GM12878 (cell line): ENCODE results near the gene MARCHF9. TPM values are rescaled to one million over a fixed set of nuclear protein-coding genes. Genes with fewer than 3 reads are reported as not detected.

Source experiments
- ATAC-seq: fragments of 200-7000 bp; cut with Tn5 transposase; 3 replicates; pipeline ENCODE4 v1.9.1; 2020; ENCODE audit warnings: mild to moderate bottlenecking, moderate library complexity
- BruUV-seq: library from RNA; stranded (reverse); fragments of 400-500 nt; replicated peaks from 2 replicates; lab custom pipeline; 2021; lab: Mats Ljungman, UMichigan
- CTCF ChIA-PET: fragments of 300-600 bp; sonication (Branson Sonifier 250); formaldehyde crosslinking; extraction: SDS; loops from one replicate; lab custom pipeline; 2021; ENCODE audit warnings: inconsistent platforms; lab: Yijun Ruan, JAX
- POLR2A ChIA-PET: fragments of 350-600 bp; formaldehyde crosslinking; extraction: SDS; loops from one replicate; lab custom pipeline; 2021; ENCODE audit warnings: inconsistent platforms; lab: Charles Lee
- RAD21 ChIA-PET: fragments of 300-600 bp; sonication (Branson Sonifier 250); formaldehyde crosslinking; loops from one replicate; lab custom pipeline; 2023; ENCODE audit warnings: antibody characterized with exemption; ENCODE audit not compliant: unreplicated experiment; lab: Charles Lee
- SMC1A ChIA-PET: fragments of 300-600 bp; sonication (Branson Sonifier 250); formaldehyde crosslinking; loops from one replicate; lab custom pipeline; 2023; ENCODE audit not compliant: unreplicated experiment, uncharacterized antibody; lab: Charles Lee
- DNase-seq: peaks from one replicate; pipeline ENCODE4 v3.0.0-alpha.2; 2011; ENCODE audit warnings: low read depth, low spot score
- FAIRE-seq: peaks from 3 replicates; lab custom pipeline; 2011; peaks lifted over from hg19 to GRCh38; lab: Jason Lieb, UNC
- H2AFZ ChIP-seq: 2 replicates; pipeline ENCODE4 v1.6.0; 2011; ENCODE audit warnings: low read depth, low read length, control low read depth; ENCODE audit not compliant: control insufficient read depth
- H3K27ac ChIP-seq: 2 replicates; pipeline ENCODE4 v1.5.1; 2011; ENCODE audit warnings: control low read depth; ENCODE audit not compliant: control insufficient read depth, insufficient read depth
- H3K27me3 ChIP-seq, 2 experiments: replicated peaks in 1 of 2; 2 replicates each; pipeline versions ENCODE4 v1.6.0 to v1.6.1; 2011; ENCODE audit warnings: low read length in 1 of 2; ENCODE audit not compliant: control insufficient read depth in 2 of 2, insufficient read depth in 2 of 2
- H3K36me3 ChIP-seq, 2 experiments: 2 replicates each; pipeline ENCODE4 v1.5.1; 2011; ENCODE audit warnings: low read length in 1 of 2; ENCODE audit not compliant: control insufficient read depth in 2 of 2, insufficient read depth in 2 of 2
- H3K4me1 ChIP-seq: 2 replicates; pipeline ENCODE4 v1.6.1; 2011; ENCODE audit warnings: mild to moderate bottlenecking, low read length, moderate library complexity, mixed read lengths; ENCODE audit not compliant: control insufficient read depth, insufficient read depth
- H3K4me2 ChIP-seq: 2 replicates; pipeline ENCODE4 v1.6.0; 2011; ENCODE audit warnings: control low read depth; ENCODE audit not compliant: control insufficient read depth, insufficient read depth
- H3K4me3 ChIP-seq: fragments of 200-600 bp; sonication (generic); 2 replicates; pipeline ENCODE4 v1.5.1; 2016
- H3K79me2 ChIP-seq: 2 replicates; pipeline ENCODE4 v1.6.0; 2011; ENCODE audit warnings: low read length; ENCODE audit not compliant: control insufficient read depth, insufficient read depth
- H3K9ac ChIP-seq: 2 replicates; pipeline ENCODE4 v1.8.0; 2011; ENCODE audit warnings: low read length, control low read depth, mixed read lengths; ENCODE audit not compliant: control insufficient read depth, insufficient read depth
- H3K9me3 ChIP-seq: replicated peaks from 3 replicates; pipeline ENCODE4 v1.5.1; 2011; ENCODE audit warnings: mild to moderate bottlenecking, low read length; ENCODE audit not compliant: control insufficient read depth, insufficient read depth
- H4K20me1 ChIP-seq: 2 replicates; pipeline ENCODE4 v1.6.0; 2011; ENCODE audit not compliant: control insufficient read depth, insufficient read depth
- FOXM1 ChIP-seq: IDR thresholded peaks from 2 replicates; pipeline ENCODE4 v1.6.1; 2012; ENCODE audit warnings: low read depth, mild to moderate bottlenecking, inconsistent platforms, low read length, moderate library complexity
- MYB ChIP-seq: fragments of 150-350 bp; IDR thresholded peaks from 2 replicates; pipeline ENCODE4 v1.6.1; 2014; ENCODE audit warnings: mild to moderate bottlenecking, low read depth, low read length, borderline replicate concordance
- NR2C1 ChIP-seq: fragments of 450-650 bp; IDR thresholded peaks from 2 replicates; pipeline ENCODE4 v1.6.1; 2017; ENCODE audit warnings: antibody characterized with exemption, mild to moderate bottlenecking, moderate library complexity
- RELB ChIP-seq: fragments of 450-650 bp; IDR thresholded peaks from 2 replicates; pipeline ENCODE4 v1.6.1; 2017; ENCODE audit warnings: low read depth, mild to moderate bottlenecking, moderate library complexity
- REST ChIP-seq: IDR thresholded peaks from 2 replicates; pipeline ENCODE4 v1.6.1; 2012; ENCODE audit warnings: mild to moderate bottlenecking, low read depth, low read length
- SUPT20H ChIP-seq: IDR thresholded peaks from 2 replicates; pipeline ENCODE4 v1.6.1; 2011; ENCODE audit warnings: low read depth, mild to moderate bottlenecking, low read length, moderate library complexity, borderline replicate concordance; ENCODE audit not compliant: control insufficient read depth
- USF2 ChIP-seq: IDR thresholded peaks from 2 replicates; pipeline ENCODE4 v1.6.1; 2011; ENCODE audit warnings: low read depth, low read length, improper control_type of control experiment, borderline replicate concordance
- ZNF274 ChIP-seq: IDR thresholded peaks from one replicate; pipeline ENCODE4 v1.8.0; 2011; ENCODE audit not compliant: insufficient read length, insufficient read depth
- WGBS: methylation state at CpG from one replicate; pipeline ENCODE4 v1.1.6; 2016; ENCODE audit warnings: low lambda C conversion rate; ENCODE audit not compliant: insufficient replicate concordance, insufficient coverage; ENCODE audit errors: missing lambda C conversion rate; 5-methylcytosine and 5-hydroxymethylcytosine counted together
- in situ Hi-C: fragments of 300-500 bp; cut with MboI; formaldehyde crosslinking; loops from 9 replicates; pipeline ENCODE4 v1.14.3; 2018; ENCODE audit warnings: mixed read lengths
- intact Hi-C: fragments of 100-400 bp; cut with micrococcal nuclease; formaldehyde crosslinking; loops from one replicate; pipeline ENCODE4 v1.14.2; 2022; ENCODE audit not compliant: unreplicated experiment
- polyA plus RNA-seq, 11 experiments: library from polyadenylated mRNA; depleted of rRNA in 4 of 11; unstranded in 6 of 11; stranded (reverse) in 5 of 11; fragments of >200 nt; fragmentation: Nextera tagmentation in 4 of 11; fragmentation: Illumina TruSeq in 1 of 11; extraction: Ambion mirVana in 4 of 11; extraction: Trizol in 1 of 11; gene quantifications; 1 replicate in 1 of 11; 2 replicates in 10 of 11; pipeline versions ENCODE4 v1.2.1 to v1.2.3, GENCODE V29; 2011 to 2016; ENCODE audit warnings: inconsistent platforms in 2 of 11, missing spikeins in 2 of 11, low read depth in 1 of 11
- total RNA-seq, 4 experiments: library from RNA; depleted of rRNA in 3 of 4; stranded (reverse); fragments of >200 nt in 3 of 4; fragmentation: Illumina TruSeq in 1 of 4; extraction: Trizol in 1 of 4; gene quantifications; 2 replicates each; pipeline versions ENCODE4 v1.2.1 to v1.2.3, GENCODE V29; 2013 to 2021

Gene MARCHF9
- total and polyA plus RNA-seq, 10 of the 15 experiments (the other 5 are each of a cell fraction or from before 2014, with no cell fraction given), result 2.4 to 29.3 (median 13.0) TPM

- Histone ChIP-seq H3K9ac (no peak overlapping the region), H3K36me3 (peaks cover 0 to 5% of the 10 kb centered on the region in 2 experiments; a peak in 2 of 4 replicates), H3K9me3 (no peaks in the 10 kb centered on the region; the same call in 2 of the 3 replicates), H3K4me3 (no peak overlapping the region), H3K27me3 (no peaks in the 10 kb centered on the region), H3K4me2 (no peak overlapping the region), H4K20me1 (no peaks in the 10 kb centered on the region; the same call in 1 of the 2 replicates), H3K27ac (no peak overlapping the region), H3K4me1 (peaks cover 27% of the 10 kb centered on the region), H2AFZ (no peak overlapping the region), H3K79me2 (peaks cover 21% of the 10 kb centered on the region)
- ChIA-PET POLR2A (interaction anchor here (2.5 kb wide), 1 partner anchor 10 kb away, joined by 19 read pairs; the partner anchor contains the start of gene TSPAN31), SMC1A (no interaction called here), CTCF (interaction anchor here (4.7 kb wide), 1 partner anchor 13 kb away, joined by 62 read pairs; the partner anchor contains the start of gene CYP27B1), RAD21 (no interaction called here)
- BruUV-seq, result no TSS peak
- 0% methylated on average over 3 of the region's 34 CpGs for WGBS
- DNase-seq, result no peak
- no peak for FAIRE-seq
- ATAC-seq, result no peak
- in situ Hi-C loops (no loop called here), intact Hi-C loops (loop anchor here (5.0 to 10.0 kb wide), 2 partner anchors 77 to 280 kb away; partner anchors contain the start of gene ARHGAP9)
- no peak for TF ChIP-seq USF2
- no peak for TF ChIP-seq RELB
- no peak for TF ChIP-seq NR2C1
- TF ChIP-seq FOXM1, result no peak
- no peak for TF ChIP-seq MYB
- TF ChIP-seq REST, result no peak
- TF ChIP-seq ZNF274, result no peak
- no peak for TF ChIP-seq SUPT20H
Observed at GRCh38 chr12:57755194-57755453, 221 bp downstream of the MARCHF9 start.
